Astrocyte (in vitro differentiated cells and primary cell): ENCODE data around the gene ZCCHC24. TPM values are rescaled to one million over a fixed set of nuclear protein-coding genes. Genes with fewer than 3 reads are reported as not detected.

Source experiments
- DNase-seq: peaks from one replicate; pipeline ENCODE4 v3.0.0-alpha.2; 2010; ENCODE audit warnings: low read depth
- FAIRE-seq: peaks from 2 replicates; lab custom pipeline; 2011; peaks lifted over from hg19 to GRCh38; lab: Jason Lieb, UNC
- H2AFZ ChIP-seq: 2 replicates; pipeline ENCODE4 v1.6.0; 2012; ENCODE audit warnings: low read depth, low read length, inconsistent platforms
- H3K27ac ChIP-seq: 2 replicates; pipeline ENCODE4 v1.5.1; 2011; ENCODE audit warnings: low read depth, low read length, inconsistent platforms
- H3K27me3 ChIP-seq: 2 replicates; pipeline ENCODE4 v1.6.0; 2011; ENCODE audit warnings: low read length, inconsistent platforms; ENCODE audit not compliant: insufficient read depth
- H3K36me3 ChIP-seq: 2 replicates; pipeline ENCODE4 v1.5.1; 2011; ENCODE audit warnings: low read length, inconsistent platforms; ENCODE audit not compliant: insufficient read depth
- H3K4me1 ChIP-seq: 2 replicates; pipeline ENCODE4 v1.5.1; 2011; ENCODE audit warnings: low read length, inconsistent platforms; ENCODE audit not compliant: insufficient read depth
- H3K4me2 ChIP-seq: 2 replicates; pipeline ENCODE4 v1.6.0; 2012; ENCODE audit warnings: low read length, inconsistent platforms
- H3K4me3 ChIP-seq: 2 replicates; pipeline ENCODE4 v1.5.1; 2011; ENCODE audit warnings: low read depth, mild to moderate bottlenecking, low read length, inconsistent platforms; ENCODE audit not compliant: insufficient read depth
- H3K79me2 ChIP-seq: 2 replicates; pipeline ENCODE4 v1.6.0; 2012; ENCODE audit warnings: mild to moderate bottlenecking, low read length, inconsistent platforms; ENCODE audit not compliant: insufficient read depth
- H3K9ac ChIP-seq: 2 replicates; pipeline ENCODE4 v1.6.0; 2012; ENCODE audit warnings: mild to moderate bottlenecking, low read length, inconsistent platforms
- H3K9me3 ChIP-seq: 2 replicates; pipeline ENCODE4 v1.5.1; 2012; ENCODE audit warnings: low read depth, mild to moderate bottlenecking, low read length, inconsistent platforms; ENCODE audit not compliant: insufficient read depth
- H4K20me1 ChIP-seq: 2 replicates; pipeline ENCODE4 v1.6.0; 2012; ENCODE audit warnings: low read length, inconsistent platforms; ENCODE audit not compliant: insufficient read depth
- H3K27ac Mint-ChIP-seq: one replicate; pipeline ENCODE4 v1.8.0; 2021; ENCODE audit warnings: mild to moderate bottlenecking, mixed read lengths; ENCODE audit not compliant: unreplicated experiment
- H3K27me3 Mint-ChIP-seq: one replicate; pipeline ENCODE4 v1.8.0; 2021; ENCODE audit warnings: low read depth, mixed read lengths; ENCODE audit not compliant: unreplicated experiment
- H3K36me3 Mint-ChIP-seq: one replicate; pipeline ENCODE4 v1.8.0; 2021; ENCODE audit warnings: low read depth, mixed read lengths; ENCODE audit not compliant: unreplicated experiment
- H3K4me1 Mint-ChIP-seq: one replicate; pipeline ENCODE4 v1.8.0; 2021; ENCODE audit warnings: low read depth, mixed read lengths; ENCODE audit not compliant: unreplicated experiment
- H3K4me3 Mint-ChIP-seq: one replicate; pipeline ENCODE4 v1.8.0; 2021; ENCODE audit warnings: mild to moderate bottlenecking, moderate library complexity, mixed read lengths; ENCODE audit not compliant: unreplicated experiment
- H3K9me3 Mint-ChIP-seq: one replicate; pipeline ENCODE4 v1.8.0; 2021; ENCODE audit warnings: mild to moderate bottlenecking, mixed read lengths; ENCODE audit not compliant: unreplicated experiment
- EZH2 ChIP-seq: IDR thresholded peaks from 2 replicates; pipeline ENCODE4 v1.6.1; 2012; ENCODE audit warnings: mild to moderate bottlenecking, low read length, inconsistent platforms; ENCODE audit not compliant: insufficient read depth
- total RNA-seq: library from RNA; stranded (reverse); gene quantifications from 2 replicates; pipeline ENCODE4 v1.2.1, GENCODE V29; 2021
- TF ChIP-seq, protein P1 (sequence below): IDR thresholded peaks from 2 replicates; pipeline ENCODE4 v1.5.1; 2011; ENCODE audit warnings: low read depth, mild to moderate bottlenecking, inconsistent platforms, low read length, moderate library complexity; ENCODE audit not compliant: insufficient read depth

ZCCHC24 gene
- total RNA-seq, 1 donor from 2014 or later = 21.4 TPM

- Histone ChIP-seq H3K27ac (no peak overlapping the region), H3K27me3 (no peaks in the 10 kb centered on the region), H3K4me3 (no peak overlapping the region), H3K4me2 (no peak overlapping the region), H3K36me3 (peaks cover 36% of the 10 kb centered on the region), H2AFZ (no peak overlapping the region), H4K20me1 (peaks cover 65% of the 10 kb centered on the region), H3K4me1 (peaks cover 19% of the 10 kb centered on the region), H3K79me2 (peaks cover 39% of the 10 kb centered on the region), H3K9ac (no peak overlapping the region), H3K9me3 (no peaks in the 10 kb centered on the region)
- Mint-ChIP-seq H3K4me3 (no peak overlapping the region), H3K36me3 (peaks cover 32% of the 10 kb centered on the region), H3K27me3 (peaks cover 3% of the 10 kb centered on the region), H3K4me1 (peaks cover 2% of the 10 kb centered on the region), H3K9me3 (peaks cover 5% of the 10 kb centered on the region), H3K27ac (no peak overlapping the region)
- FAIRE-seq = no peak
- DNase-seq = no peak
- TF ChIP-seq EZH2 = no peak
- TF ChIP-seq, protein P1, sequence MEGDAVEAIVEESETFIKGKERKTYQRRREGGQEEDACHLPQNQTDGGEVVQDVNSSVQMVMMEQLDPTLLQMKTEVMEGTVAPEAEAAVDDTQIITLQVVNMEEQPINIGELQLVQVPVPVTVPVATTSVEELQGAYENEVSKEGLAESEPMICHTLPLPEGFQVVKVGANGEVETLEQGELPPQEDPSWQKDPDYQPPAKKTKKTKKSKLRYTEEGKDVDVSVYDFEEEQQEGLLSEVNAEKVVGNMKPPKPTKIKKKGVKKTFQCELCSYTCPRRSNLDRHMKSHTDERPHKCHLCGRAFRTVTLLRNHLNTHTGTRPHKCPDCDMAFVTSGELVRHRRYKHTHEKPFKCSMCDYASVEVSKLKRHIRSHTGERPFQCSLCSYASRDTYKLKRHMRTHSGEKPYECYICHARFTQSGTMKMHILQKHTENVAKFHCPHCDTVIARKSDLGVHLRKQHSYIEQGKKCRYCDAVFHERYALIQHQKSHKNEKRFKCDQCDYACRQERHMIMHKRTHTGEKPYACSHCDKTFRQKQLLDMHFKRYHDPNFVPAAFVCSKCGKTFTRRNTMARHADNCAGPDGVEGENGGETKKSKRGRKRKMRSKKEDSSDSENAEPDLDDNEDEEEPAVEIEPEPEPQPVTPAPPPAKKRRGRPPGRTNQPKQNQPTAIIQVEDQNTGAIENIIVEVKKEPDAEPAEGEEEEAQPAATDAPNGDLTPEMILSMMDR = no peak
Measured at GRCh38 chr10:79350407-79351154, 94.8 kb downstream of the ZCCHC24 start.

GRCh38 chr10:79349766-79350406 lies 95.5 kb downstream of the ZCCHC24 start:
- peaks cover 5% of the 10 kb centered on the region for H3K9me3 Mint-ChIP-seq
- no peak overlapping the region for H3K4me2 ChIP-seq
- H3K4me3 Mint-ChIP-seq = no peak overlapping the region
- H4K20me1 ChIP-seq = peaks cover 58% of the 10 kb centered on the region
- peaks cover 29% of the 10 kb centered on the region for H3K36me3 Mint-ChIP-seq
- H3K4me1 Mint-ChIP-seq = peaks cover 2% of the 10 kb centered on the region
- H3K4me3 ChIP-seq = no peak overlapping the region
- TF ChIP-seq EZH2 = no peak
- TF ChIP-seq, protein P1 = no peak
- no peak overlapping the region for H2AFZ ChIP-seq
- peaks cover 36% of the 10 kb centered on the region for H3K36me3 ChIP-seq
- FAIRE-seq (no peak), DNase-seq (no peak)
- no peak overlapping the region for H3K27ac ChIP-seq
- no peaks in the 10 kb centered on the region for H3K9me3 ChIP-seq
- peaks cover 3% of the 10 kb centered on the region for H3K27me3 Mint-ChIP-seq
- H3K27ac Mint-ChIP-seq = peak overlapping the region; percentile 81
- no peaks in the 10 kb centered on the region for H3K27me3 ChIP-seq
- no peak overlapping the region for H3K9ac ChIP-seq
- H3K4me1 ChIP-seq = peaks cover 19% of the 10 kb centered on the region
- H3K79me2 ChIP-seq = peaks cover 39% of the 10 kb centered on the region

- peak overlapping the region; percentile 78 for H3K4me3 ChIP-seq
- peak overlapping the region; percentile 94 for H3K9ac ChIP-seq
Measured at GRCh38 chr10:79349072-79349491, 96.3 kb downstream of the ZCCHC24 start.

More at GRCh38 chr10:79349072-79349491, 96.3 kb downstream of the ZCCHC24 start:
- Histone ChIP-seq H3K4me1 (peaks cover 19% of the 10 kb centered on the region), H3K4me2 (peak overlapping the region; percentile 96), H3K27ac (no peak overlapping the region), H2AFZ (no peak overlapping the region), H4K20me1 (peaks cover 56% of the 10 kb centered on the region), H3K36me3 (peaks cover 28% of the 10 kb centered on the region), H3K79me2 (peaks cover 39% of the 10 kb centered on the region), H3K9me3 (no peaks in the 10 kb centered on the region), H3K27me3 (no peaks in the 10 kb centered on the region)
- H3K4me1 Mint-ChIP-seq = peaks cover 2% of the 10 kb centered on the region
- H3K9me3 Mint-ChIP-seq = peaks cover 5% of the 10 kb centered on the region
- H3K27ac Mint-ChIP-seq = no peak overlapping the region
- FAIRE-seq = no peak
- H3K36me3 Mint-ChIP-seq = peaks cover 22% of the 10 kb centered on the region
- H3K4me3 Mint-ChIP-seq = peak overlapping the region; percentile 85
- TF ChIP-seq, protein P1 = no peak
- TF ChIP-seq EZH2 = no peak
- H3K27me3 Mint-ChIP-seq = peaks cover 8% of the 10 kb centered on the region
- DNase-seq = no peak
